WTC11 (cell line): ENCODE data around the gene FES. TPM values are rescaled to one million over a fixed set of nuclear protein-coding genes. Genes with fewer than 3 reads are reported as not detected.
"Not testable (repeated sequence)": the region's sequence is repeated elsewhere in the genome, so short reads cannot be mapped to it uniquely, and the experiment has no call there.

Source experiments
- ATAC-seq: fragments of 200-7000 bp; cut with Tn5 transposase; 2 replicates; pipeline ENCODE4 v1.10.0; 2021; ENCODE audit warnings: mild to moderate bottlenecking, moderate library complexity
- CTCF ChIA-PET: fragments of 300-600 bp; sonication (Branson Sonifier 250); formaldehyde crosslinking; loops from one replicate; lab custom pipeline; 2021; ENCODE audit warnings: antibody characterized with exemption; lab: Charles Lee
- POLR2A ChIA-PET: fragments of 350-600 bp; sonication (Branson Sonifier 250); formaldehyde crosslinking; loops from one replicate; lab custom pipeline; 2021; ENCODE audit warnings: antibody characterized with exemption; lab: Charles Lee
- DNase-seq: peaks from one replicate; pipeline ENCODE4 v3.0.0; 2021; ENCODE audit warnings: low spot score
- H3K27ac Mint-ChIP-seq: 2 replicates; pipeline ENCODE4 v1.8.0; 2021; ENCODE audit warnings: mixed read lengths
- H3K27me3 Mint-ChIP-seq: 2 replicates; pipeline ENCODE4 v1.8.0; 2021; ENCODE audit warnings: low read depth, mild to moderate bottlenecking, moderate library complexity, mixed read lengths
- H3K36me3 Mint-ChIP-seq: 2 replicates; pipeline ENCODE4 v1.8.0; 2021; ENCODE audit warnings: mixed read lengths
- H3K4me1 Mint-ChIP-seq: 2 replicates; pipeline ENCODE4 v1.8.0; 2022; ENCODE audit warnings: mixed read lengths
- H3K4me3 Mint-ChIP-seq: 2 replicates; pipeline ENCODE4 v1.8.0; 2021; ENCODE audit warnings: mild to moderate bottlenecking, moderate library complexity, mixed read lengths
- H3K9me3 Mint-ChIP-seq: 2 replicates; pipeline ENCODE4 v1.8.0; 2021; ENCODE audit warnings: mixed read lengths
- CREM ChIP-seq: sonication (generic); formaldehyde crosslinking; IDR thresholded peaks from 2 replicates; pipeline ENCODE4 v1.8.1; 2022; ENCODE audit warnings: mild to moderate bottlenecking, missing genetic modification reagents, moderate library complexity
- ESRRA ChIP-seq: sonication (generic); formaldehyde crosslinking; IDR thresholded peaks from 2 replicates; pipeline ENCODE4 v1.8.1; 2022; ENCODE audit warnings: mild to moderate bottlenecking, missing genetic modification reagents, borderline replicate concordance
- FOXK1 ChIP-seq: sonication (generic); formaldehyde crosslinking; IDR thresholded peaks from 2 replicates; pipeline ENCODE4 v1.8.0; 2022; ENCODE audit warnings: mild to moderate bottlenecking, moderate library complexity, missing genetic modification reagents
- GTF2I ChIP-seq: fragments of 250-450 bp; sonication (Bioruptor Pico); conservative IDR thresholded peaks from 2 replicates; pipeline ENCODE4 v1.4.0; 2021; ENCODE audit warnings: mild to moderate bottlenecking
- IRF2 ChIP-seq: sonication (generic); formaldehyde crosslinking; IDR thresholded peaks from 2 replicates; pipeline ENCODE4 v1.8.0; 2022; ENCODE audit warnings: low read depth, missing genetic modification reagents, borderline replicate concordance
- JUN ChIP-seq: sonication (generic); formaldehyde crosslinking; IDR thresholded peaks from 2 replicates; pipeline ENCODE4 v1.8.0; 2023; ENCODE audit warnings: mild to moderate bottlenecking, missing genetic modification reagents
- KAT7 ChIP-seq: sonication (generic); formaldehyde crosslinking; IDR thresholded peaks from 2 replicates; pipeline ENCODE4 v1.8.1; 2023; ENCODE audit warnings: missing genetic modification reagents, mild to moderate bottlenecking, borderline replicate concordance
- TP53 ChIP-seq: sonication (generic); formaldehyde crosslinking; IDR thresholded peaks from 2 replicates; pipeline ENCODE4 v1.8.1; 2023; ENCODE audit warnings: mild to moderate bottlenecking, missing genetic modification reagents
- ZBTB21 ChIP-seq: sonication (generic); formaldehyde crosslinking; IDR thresholded peaks from 2 replicates; pipeline ENCODE4 v1.8.1; 2023; ENCODE audit warnings: mild to moderate bottlenecking, missing genetic modification reagents, borderline replicate concordance
- ZNF121 ChIP-seq: sonication (generic); formaldehyde crosslinking; IDR thresholded peaks from 2 replicates; pipeline ENCODE4 v1.8.0; 2023; ENCODE audit warnings: missing genetic modification reagents
- ZNF317 ChIP-seq: sonication (generic); formaldehyde crosslinking; IDR thresholded peaks from 2 replicates; pipeline ENCODE4 v1.8.1; 2023; ENCODE audit warnings: low read depth, mild to moderate bottlenecking, moderate library complexity, missing genetic modification reagents, borderline replicate concordance
- total RNA-seq: library from RNA; stranded (reverse); gene quantifications from 3 replicates; pipeline ENCODE4 v1.2.3, GENCODE V29; 2021
- TF ChIP-seq, protein P1 (sequence below): sonication (generic); formaldehyde crosslinking; IDR thresholded peaks from 2 replicates; pipeline ENCODE4 v1.8.0; 2022; ENCODE audit warnings: mild to moderate bottlenecking, missing genetic modification reagents
- TF ChIP-seq, protein P2 (sequence below): fragments of 250-450 bp; sonication (Bioruptor Pico); conservative IDR thresholded peaks from 2 replicates; pipeline ENCODE4 v1.9.0; 2021; ENCODE audit warnings: mild to moderate bottlenecking
- TF ChIP-seq, protein P3 (sequence below): sonication (generic); formaldehyde crosslinking; IDR thresholded peaks from 2 replicates; pipeline ENCODE4 v1.8.1; 2022; ENCODE audit warnings: missing genetic modification reagents, borderline replicate concordance
- TF ChIP-seq, protein P4 (sequence below): sonication (generic); formaldehyde crosslinking; IDR thresholded peaks from 2 replicates; pipeline ENCODE4 v1.8.1; 2023; ENCODE audit warnings: mild to moderate bottlenecking, missing genetic modification reagents
- TF ChIP-seq, protein P5 (sequence below): sonication (generic); formaldehyde crosslinking; IDR thresholded peaks from 2 replicates; pipeline ENCODE4 v1.8.0; 2022; ENCODE audit warnings: mild to moderate bottlenecking, missing genetic modification reagents

The FES gene
- total RNA-seq, 1 experiment from 2014 or later = 10.0 TPM

DNA sequence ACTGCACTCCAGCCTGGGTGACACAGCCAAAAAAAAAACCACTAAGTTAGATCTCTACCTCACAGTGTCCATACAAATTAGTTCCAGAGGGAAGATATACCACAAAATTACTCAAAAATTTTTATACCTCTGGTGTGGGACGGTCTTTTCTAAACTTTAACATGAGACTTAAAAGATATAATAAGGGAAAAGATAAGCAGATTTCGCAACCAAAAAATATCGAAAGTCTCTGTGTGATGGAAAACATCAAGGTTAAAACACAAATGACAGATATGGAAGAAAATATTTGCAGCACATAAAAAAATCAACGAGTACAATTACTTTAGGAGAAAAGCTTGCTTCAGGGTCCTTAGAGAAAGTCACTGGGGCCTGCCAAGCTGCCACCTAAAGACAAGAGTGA, 37.6 kb downstream of the FES start:
- no peak overlapping the region for H3K27ac Mint-ChIP-seq
- H3K4me3 Mint-ChIP-seq = no peak overlapping the region
- POLR2A ChIA-PET = no interaction called here
- TF ChIP-seq ZNF317 (CRISPR knock-in tag) (no peak), ZBTB21 (CRISPR knock-in tag) (no peak), IRF2 (CRISPR knock-in tag) (no peak), JUN (CRISPR knock-in tag) (no peak), ESRRA (CRISPR knock-in tag) (no peak), KAT7 (CRISPR knock-in tag) (no peak), TP53 (CRISPR knock-in tag) (no peak), GTF2I (CRISPR knock-in tag) (no peak), ZNF121 (CRISPR knock-in tag) (no peak), FOXK1 (CRISPR knock-in tag) (no peak)
- TF ChIP-seq, protein P1, sequence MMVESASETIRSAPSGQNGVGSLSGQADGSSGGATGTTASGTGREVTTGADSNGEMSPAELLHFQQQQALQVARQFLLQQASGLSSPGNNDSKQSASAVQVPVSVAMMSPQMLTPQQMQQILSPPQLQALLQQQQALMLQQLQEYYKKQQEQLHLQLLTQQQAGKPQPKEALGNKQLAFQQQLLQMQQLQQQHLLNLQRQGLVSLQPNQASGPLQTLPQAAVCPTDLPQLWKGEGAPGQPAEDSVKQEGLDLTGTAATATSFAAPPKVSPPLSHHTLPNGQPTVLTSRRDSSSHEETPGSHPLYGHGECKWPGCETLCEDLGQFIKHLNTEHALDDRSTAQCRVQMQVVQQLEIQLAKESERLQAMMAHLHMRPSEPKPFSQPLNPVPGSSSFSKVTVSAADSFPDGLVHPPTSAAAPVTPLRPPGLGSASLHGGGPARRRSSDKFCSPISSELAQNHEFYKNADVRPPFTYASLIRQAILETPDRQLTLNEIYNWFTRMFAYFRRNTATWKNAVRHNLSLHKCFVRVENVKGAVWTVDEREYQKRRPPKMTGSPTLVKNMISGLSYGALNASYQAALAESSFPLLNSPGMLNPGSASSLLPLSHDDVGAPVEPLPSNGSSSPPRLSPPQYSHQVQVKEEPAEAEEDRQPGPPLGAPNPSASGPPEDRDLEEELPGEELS (CRISPR knock-in tag) = no peak
- TF ChIP-seq, protein P2, sequence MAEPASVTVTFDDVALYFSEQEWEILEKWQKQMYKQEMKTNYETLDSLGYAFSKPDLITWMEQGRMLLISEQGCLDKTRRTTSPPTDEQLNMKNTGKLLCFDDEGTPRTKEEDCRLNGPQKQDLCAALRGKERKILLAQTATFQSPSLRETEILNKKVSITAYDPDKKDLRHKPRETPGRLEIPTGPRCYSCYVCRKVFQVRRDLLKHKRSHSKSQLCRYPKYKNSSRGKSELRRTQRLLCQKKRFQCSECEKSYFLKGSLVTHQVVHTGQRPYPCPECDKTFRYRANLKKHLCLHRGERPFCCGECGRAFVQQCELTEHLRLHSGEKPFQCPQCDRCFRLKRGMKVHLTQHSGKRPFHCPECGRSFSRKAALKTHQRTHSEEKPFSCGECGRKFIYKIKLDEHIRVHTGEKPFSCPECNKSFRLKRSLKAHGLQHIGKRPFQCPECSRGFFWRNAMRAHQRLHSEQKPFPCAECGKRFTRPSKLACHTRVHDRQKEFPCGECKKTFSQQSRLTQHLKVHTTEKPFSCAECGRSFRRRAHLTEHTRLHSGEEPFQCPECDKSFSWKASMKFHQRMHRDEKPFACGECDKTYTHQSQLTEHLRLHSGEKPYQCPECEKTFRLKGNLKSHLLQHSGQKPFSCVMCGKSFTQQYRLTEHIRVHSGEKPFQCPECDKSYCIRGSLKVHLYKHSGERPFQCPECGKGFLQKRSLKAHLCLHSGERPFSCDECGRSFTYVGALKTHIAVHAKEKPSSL = no peak
- TF ChIP-seq, protein P3, sequence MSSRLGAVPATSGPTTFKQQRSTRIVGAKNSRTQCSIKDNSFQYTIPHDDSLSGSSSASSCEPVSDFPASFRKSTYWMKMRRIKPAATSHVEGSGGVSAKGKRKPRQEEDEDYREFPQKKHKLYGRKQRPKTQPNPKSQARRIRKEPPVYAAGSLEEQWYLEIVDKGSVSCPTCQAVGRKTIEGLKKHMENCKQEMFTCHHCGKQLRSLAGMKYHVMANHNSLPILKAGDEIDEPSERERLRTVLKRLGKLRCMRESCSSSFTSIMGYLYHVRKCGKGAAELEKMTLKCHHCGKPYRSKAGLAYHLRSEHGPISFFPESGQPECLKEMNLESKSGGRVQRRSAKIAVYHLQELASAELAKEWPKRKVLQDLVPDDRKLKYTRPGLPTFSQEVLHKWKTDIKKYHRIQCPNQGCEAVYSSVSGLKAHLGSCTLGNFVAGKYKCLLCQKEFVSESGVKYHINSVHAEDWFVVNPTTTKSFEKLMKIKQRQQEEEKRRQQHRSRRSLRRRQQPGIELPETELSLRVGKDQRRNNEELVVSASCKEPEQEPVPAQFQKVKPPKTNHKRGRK (CRISPR knock-in tag) = no peak
- H3K36me3 Mint-ChIP-seq = peaks cover 15% of the 10 kb centered on the region
- H3K27me3 Mint-ChIP-seq = no peaks in the 10 kb centered on the region; the same call in 1 of the 2 replicates
- peaks cover 16% of the 10 kb centered on the region for H3K4me1 Mint-ChIP-seq
- CTCF ChIA-PET = interaction anchor here (0.6 to 6.6 kb wide), 3 partner anchors 12 to 32 kb away, joined by 3 to 75 read pairs (median 4); partner anchors contain the start of genes HDDC3, MAN2A2 and UNC45A
- ATAC-seq = no peak
- no peak for DNase-seq
- no peaks in the 10 kb centered on the region for H3K9me3 Mint-ChIP-seq

DNA sequence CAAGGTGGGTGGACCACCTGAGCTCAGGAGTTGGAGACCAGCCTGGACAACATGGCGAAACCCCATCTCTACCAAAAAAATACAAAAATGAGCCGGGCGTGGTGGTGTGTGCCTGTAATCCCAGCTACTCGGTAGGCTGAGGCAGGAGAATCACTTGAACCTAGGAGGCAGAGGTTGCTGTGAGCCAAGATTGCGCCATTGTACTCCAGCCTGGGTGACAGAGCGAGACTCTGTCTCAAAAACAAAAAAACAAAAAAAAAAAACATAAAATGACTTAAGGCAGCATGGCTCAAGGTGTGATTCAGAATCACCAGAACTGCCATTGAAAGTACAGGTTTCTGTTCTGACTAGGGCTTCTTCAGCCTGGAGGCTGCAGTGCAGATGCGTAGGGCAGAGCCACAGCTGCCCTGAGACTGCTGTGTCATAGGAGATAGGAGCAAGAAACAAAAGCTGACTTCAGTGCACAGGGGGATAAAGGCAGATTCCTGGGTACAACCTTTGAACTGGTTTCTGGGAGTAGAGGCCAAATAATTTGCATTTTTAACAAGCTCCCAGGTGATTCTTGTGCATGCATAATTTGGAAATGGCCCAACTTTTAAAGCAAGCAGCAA, 38.5 kb downstream of the FES start:
- H3K4me1 Mint-ChIP-seq = peaks cover 16% of the 10 kb centered on the region
- DNase-seq, H3K9me3 Mint-ChIP-seq, POLR2A ChIA-PET, H3K4me3 Mint-ChIP-seq, H3K27me3 Mint-ChIP-seq: not testable (repeated sequence)
- H3K27ac Mint-ChIP-seq = peak overlapping the region; percentile 51; the same call in 1 of the 2 replicates
- peak; percentile 58 for ATAC-seq
- CTCF ChIA-PET = interaction anchor here (0.7 to 6.6 kb wide), 7 partner anchors 11 to 275 kb away, joined by 3 to 75 read pairs (median 3); partner anchors contain the start of genes HDDC3 and UNC45A
- H3K36me3 Mint-ChIP-seq = peaks cover 15% of the 10 kb centered on the region

DNA sequence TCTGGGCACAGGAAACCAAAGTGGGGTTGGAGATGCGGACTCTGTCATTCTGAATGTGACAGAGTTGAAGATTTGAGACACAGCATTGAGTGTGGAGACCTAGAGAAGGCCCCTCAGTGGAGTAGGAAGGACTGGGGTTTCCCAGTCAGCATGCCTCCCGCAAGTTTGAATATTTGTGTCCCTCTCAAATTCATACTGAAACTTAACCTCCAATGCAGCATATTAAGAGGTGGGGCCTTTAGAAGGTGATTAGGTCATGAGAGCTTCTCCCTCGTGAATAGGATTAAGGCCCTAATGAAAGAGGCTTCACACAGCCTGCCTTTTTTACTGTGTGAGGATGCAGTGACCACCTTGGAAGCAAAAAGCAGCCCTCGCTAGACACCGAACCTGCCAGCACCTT, 40.1 kb downstream of the FES start:
- TF ChIP-seq CREM (CRISPR knock-in tag) = no peak
- TF ChIP-seq, protein P4, sequence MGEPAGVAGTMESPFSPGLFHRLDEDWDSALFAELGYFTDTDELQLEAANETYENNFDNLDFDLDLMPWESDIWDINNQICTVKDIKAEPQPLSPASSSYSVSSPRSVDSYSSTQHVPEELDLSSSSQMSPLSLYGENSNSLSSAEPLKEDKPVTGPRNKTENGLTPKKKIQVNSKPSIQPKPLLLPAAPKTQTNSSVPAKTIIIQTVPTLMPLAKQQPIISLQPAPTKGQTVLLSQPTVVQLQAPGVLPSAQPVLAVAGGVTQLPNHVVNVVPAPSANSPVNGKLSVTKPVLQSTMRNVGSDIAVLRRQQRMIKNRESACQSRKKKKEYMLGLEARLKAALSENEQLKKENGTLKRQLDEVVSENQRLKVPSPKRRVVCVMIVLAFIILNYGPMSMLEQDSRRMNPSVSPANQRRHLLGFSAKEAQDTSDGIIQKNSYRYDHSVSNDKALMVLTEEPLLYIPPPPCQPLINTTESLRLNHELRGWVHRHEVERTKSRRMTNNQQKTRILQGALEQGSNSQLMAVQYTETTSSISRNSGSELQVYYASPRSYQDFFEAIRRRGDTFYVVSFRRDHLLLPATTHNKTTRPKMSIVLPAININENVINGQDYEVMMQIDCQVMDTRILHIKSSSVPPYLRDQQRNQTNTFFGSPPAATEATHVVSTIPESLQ (CRISPR knock-in tag) = no peak
- TF ChIP-seq, protein P5, sequence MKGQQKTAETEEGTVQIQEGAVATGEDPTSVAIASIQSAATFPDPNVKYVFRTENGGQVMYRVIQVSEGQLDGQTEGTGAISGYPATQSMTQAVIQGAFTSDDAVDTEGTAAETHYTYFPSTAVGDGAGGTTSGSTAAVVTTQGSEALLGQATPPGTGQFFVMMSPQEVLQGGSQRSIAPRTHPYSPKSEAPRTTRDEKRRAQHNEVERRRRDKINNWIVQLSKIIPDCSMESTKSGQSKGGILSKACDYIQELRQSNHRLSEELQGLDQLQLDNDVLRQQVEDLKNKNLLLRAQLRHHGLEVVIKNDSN (CRISPR knock-in tag) = no peak
- no peaks in the 10 kb centered on the region for H3K9me3 Mint-ChIP-seq
- peaks cover 9% of the 10 kb centered on the region for H3K36me3 Mint-ChIP-seq
- no peaks in the 10 kb centered on the region for H3K27me3 Mint-ChIP-seq
- no peak overlapping the region for H3K4me3 Mint-ChIP-seq
- ChIA-PET CTCF (interaction anchor here (1.2 to 6.6 kb wide), 3 partner anchors 9 to 32 kb away, joined by 4 to 75 read pairs (median 5); partner anchors contain the start of genes HDDC3, MAN2A2 and UNC45A), POLR2A (no interaction called here)
- peaks cover 16% of the 10 kb centered on the region for H3K4me1 Mint-ChIP-seq
- no peak for ATAC-seq
- DNase-seq = no peak
- peak overlapping the region; percentile 32; the same call in 1 of the 2 replicates for H3K27ac Mint-ChIP-seq

DNA sequence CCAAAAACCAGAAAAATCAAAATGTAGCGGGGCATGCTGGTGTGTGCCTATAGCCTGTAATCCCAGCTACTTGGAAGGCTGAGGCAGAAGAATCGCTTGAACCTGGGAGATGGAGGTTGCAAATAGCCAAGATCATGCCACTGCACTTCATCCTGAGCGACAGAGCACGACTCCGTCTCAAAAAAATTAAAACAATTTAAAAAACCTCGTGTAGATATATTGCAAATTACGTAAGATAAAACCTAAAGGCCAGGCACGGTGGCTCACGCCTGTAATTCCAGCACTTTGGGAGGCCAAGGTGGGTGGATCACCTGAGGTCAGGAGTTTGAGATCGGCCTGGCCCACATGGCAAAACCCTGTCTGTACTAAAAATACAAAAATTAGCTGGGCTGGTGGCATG, 42.5 kb downstream of the FES start:
- H3K27ac Mint-ChIP-seq, POLR2A ChIA-PET: not testable (repeated sequence)
- CTCF ChIA-PET = interaction anchor here (0.6 to 6.6 kb wide), 2 partner anchors 7 to 1534 kb away, joined by 3 to 75 read pairs; partner anchors contain the start of genes HDDC3 and UNC45A

DNA sequence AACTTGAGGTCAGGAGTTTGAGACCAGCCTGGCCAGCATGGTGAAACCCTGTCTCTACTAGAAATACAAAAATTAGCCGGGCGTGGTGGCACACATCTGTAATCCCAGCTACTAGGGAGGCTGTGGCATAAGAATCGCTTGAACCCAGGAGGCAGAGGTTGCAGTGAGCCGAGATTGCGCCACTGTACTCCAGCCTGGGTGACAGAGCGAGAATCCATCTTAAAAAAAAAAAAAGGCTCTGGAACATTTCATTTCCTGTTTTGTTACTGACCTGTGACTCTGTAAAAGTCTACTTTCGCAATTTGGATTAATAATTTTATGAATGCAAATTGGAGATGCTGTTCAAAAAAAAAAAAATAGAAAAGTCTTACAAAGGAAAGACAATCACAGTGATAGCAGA, 43.8 kb downstream of the FES start:
- not testable (repeated sequence) for DNase-seq, H3K4me3 Mint-ChIP-seq, H3K36me3 Mint-ChIP-seq, H3K27ac Mint-ChIP-seq, H3K27me3 Mint-ChIP-seq, ATAC-seq, H3K9me3 Mint-ChIP-seq
- peaks cover 13% of the 10 kb centered on the region for H3K4me1 Mint-ChIP-seq
- CTCF ChIA-PET = interaction anchor here (0.7 to 1.2 kb wide), 2 partner anchors 24 to 1377 kb away, joined by 3 to 5 read pairs; partner anchors contain the start of gene MAN2A2
- POLR2A ChIA-PET = interaction anchor here (0.7 kb wide), 1 partner anchor 106 kb away, joined by 3 read pairs; no protein-coding TSS in a partner anchor

More for the DNA sequence above, 42.5 kb downstream of the FES start:
- H3K27me3 Mint-ChIP-seq, H3K9me3 Mint-ChIP-seq, ATAC-seq, DNase-seq, H3K36me3 Mint-ChIP-seq, H3K4me3 Mint-ChIP-seq: not testable (repeated sequence)
- peaks cover 21% of the 10 kb centered on the region for H3K4me1 Mint-ChIP-seq
